Stimulated activated CD4-positive, alpha-beta T cell treated with anti-CD3 and anti-CD28 coated beads, Interleukin-12 subunit alpha, Interleukin-12 subunit beta, amount 100 ng/mL, for 48 hours (primary cell): ENCODE measurements around the gene ARSI.

Source experiments
- DNase-seq, 3 donors: peaks; one replicate each; pipeline ENCODE4 v3.0.0-alpha.2; 2020; ENCODE audit warnings: low read depth in 2 of 3, low spot score in 1 of 3

Gene ARSI

DNA sequence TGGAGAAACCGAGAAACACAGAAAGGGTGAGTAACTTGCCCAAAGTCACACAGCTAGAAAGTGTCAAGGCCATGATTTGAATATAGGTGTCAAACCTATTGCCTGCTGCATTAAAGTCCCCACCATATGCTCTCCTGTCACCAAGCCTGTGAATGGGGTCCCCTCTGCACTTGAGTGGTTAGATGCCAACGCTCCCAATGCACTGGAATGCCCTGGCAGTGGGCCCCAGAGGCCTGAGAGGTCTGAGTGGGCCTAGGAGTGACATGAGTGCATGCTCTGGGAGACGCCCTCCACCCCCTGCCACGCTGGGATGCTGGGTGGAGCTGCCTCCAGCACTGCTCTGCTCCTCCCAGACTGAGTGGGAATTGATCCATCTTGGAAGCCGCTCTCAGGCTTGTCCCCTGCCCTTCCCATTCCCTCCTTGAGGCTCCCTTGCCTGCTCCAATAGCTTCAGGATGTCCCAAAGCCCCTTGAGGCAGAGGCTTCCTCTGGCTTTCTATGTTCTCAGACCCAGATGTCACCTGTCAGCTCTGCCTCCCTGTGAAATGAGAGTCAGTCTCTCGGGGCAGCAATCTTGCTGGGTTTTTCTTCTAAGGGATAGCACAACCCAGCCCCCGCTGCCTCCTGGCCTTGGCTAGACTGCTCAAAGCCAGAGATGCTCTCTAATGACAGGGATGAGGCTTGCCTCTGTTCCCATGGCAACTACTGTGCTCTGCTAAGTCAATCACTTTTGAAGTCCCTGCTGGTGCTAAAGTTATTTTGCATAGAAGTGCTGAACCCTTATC, 6.6 kb upstream of the ARSI start:
- DNase-seq, result no peak

DNA sequence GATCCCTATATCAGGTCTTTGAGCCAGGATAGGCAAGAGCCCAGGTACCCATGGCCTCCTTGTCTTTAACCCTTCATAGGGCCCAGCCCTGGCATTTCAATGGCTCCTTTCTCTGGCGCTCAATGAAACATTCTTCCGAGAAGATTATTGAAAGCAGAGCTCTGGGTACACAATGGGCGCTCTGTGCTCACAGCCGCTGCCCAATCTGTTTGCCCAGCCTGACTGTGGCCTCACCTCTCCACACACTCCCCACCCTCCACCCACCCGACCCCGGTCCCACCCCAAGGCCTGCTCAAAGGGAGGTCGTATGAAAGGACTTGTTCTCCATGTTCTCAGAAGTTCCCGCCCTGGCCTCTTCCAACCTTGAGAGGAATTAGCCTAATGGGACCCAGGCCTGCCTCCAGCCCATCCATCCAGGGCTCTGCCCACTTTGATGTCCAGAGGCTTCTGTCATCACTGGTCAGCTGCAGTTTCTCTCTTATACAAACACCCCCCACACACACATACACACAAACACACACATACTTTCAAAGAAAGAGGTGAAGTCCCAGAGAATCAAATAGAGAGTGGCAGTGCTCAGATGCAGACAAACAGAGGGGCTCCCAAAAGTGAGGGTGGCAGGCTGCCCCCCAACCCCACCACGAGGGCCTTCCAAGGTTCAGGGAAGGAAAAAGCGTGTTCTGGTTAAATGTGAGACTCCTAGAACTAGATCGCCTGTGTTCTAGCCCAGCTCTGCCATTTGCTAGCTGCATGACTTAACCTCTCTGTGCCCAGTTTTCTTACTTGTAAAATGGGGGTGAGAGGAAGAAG, 5.1 kb upstream of the ARSI start:
- DNase-seq, result no peak

DNA sequence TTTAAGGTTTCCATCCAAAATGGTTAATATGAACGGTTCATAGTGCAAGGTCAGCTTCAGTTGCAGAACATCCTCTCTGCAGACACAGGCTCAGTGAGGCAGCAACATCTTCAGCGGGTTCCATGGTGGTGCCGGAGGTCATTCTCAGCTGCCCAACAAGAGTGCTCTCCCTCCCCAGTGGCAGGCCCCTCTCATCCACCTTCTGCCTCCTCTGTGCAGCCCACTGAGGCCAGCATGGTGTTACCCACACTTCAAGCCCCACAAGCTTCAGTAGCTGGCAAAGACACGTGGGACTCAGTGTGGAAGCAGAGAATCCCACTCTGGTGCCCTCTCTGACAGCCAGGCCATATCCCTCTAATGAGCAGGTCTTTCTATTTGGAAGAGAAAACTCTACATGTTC, 4.1 kb upstream of the ARSI start:
- no peak for DNase-seq

DNA sequence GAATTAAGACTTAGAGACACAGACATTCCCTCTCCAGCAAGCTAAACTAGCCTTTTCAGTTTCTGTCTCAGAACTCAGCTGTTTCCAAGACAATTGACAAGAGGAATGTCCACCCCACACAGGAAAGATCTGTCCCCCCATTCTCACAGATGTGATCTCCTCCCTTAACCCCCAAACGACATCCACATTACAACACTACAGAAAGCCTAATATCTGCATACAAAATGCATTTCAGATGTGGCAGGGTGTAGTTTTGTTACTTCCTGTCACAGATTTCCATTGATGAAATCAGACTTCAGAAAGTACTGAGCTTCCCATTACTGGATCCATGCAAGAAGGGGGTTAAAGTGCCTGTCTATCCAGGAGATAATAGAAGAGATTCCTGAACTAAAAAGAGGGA, 2.9 kb upstream of the ARSI start:
- DNase-seq, result no peak

DNA sequence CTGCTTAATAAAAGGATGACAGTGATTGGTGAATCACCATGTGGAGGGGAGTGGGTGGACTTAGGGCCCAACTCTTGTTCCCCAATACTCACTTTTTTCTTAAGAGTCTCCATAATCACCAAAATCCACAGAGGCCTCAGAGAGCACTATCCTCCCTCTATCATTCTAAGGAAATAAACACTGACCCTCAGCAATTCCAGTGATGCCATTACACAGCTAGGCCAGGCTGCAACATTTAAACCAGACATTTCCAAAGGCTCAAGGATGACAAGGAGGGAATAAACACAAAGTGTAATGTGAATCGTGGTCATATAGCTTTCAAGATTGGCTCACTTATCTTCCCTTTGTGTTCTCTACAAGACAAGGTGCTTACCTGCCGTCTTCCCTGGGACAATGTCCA, 2.4 kb upstream of the ARSI start:
- no peak for DNase-seq

DNA sequence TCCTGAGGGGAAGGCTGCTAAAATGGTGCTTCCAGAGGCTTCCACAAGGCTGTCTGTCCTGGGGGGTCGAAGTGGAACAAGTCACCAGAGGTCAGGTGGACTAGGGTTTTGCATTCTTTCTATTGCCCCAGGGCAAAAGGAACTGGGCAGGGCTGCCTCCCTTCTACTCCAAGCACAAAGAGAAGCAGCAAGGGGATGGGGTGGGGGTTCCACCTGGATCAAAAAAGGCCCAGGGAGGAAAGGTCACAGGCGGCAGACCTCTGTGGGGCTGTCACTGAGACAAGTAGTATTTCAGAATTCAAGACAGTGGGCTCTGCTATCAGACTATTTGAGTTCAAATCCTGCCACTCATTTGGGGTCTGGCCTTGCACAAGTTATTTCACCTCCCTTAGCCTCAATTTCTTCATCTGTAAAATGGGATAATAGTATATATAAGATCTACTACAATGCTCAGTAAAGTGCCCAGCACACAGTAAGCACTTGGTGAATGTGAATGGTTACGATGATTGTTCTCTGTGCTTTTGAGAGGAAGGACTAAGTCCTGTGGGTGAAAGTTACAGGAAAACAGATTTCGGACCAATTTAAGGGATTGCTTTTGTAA, 1.9 kb upstream of the ARSI start:
- DNase-seq, result no peak

DNA sequence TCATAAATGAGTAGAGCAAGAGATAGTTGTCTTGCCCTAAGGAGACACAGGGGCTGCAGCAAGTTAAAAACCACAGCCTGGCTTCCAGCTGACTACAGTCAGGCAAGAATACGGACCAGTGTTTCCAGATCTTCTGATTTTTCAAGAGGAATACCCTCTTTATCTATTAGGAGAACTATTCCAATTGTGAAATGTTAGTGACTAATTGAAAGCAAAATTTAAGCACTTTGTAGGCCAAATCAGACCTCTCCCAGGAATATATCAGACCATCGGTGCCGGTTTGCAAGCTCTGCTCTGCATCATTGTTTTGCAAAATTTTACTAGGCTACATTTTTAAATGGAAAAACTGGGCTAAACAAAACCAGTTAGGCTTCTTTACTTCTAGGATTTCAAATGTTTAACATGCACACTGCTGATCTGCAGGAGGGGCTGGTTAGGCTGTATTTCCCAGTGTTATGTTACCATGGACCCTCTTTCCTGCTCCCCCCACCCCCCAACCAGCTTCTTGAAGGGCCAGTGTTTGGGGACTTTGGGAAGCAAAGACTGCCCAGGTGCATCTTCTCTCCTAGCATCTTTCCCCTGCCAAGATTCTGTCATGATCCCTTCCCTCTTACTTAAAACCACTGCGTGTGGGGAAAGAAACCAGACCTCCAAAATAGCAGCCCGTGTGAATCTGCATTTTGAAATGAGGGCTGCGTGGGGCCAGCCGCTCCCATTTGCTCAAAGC, 1.1 kb upstream of the ARSI start:
- DNase-seq, result no peak

DNA sequence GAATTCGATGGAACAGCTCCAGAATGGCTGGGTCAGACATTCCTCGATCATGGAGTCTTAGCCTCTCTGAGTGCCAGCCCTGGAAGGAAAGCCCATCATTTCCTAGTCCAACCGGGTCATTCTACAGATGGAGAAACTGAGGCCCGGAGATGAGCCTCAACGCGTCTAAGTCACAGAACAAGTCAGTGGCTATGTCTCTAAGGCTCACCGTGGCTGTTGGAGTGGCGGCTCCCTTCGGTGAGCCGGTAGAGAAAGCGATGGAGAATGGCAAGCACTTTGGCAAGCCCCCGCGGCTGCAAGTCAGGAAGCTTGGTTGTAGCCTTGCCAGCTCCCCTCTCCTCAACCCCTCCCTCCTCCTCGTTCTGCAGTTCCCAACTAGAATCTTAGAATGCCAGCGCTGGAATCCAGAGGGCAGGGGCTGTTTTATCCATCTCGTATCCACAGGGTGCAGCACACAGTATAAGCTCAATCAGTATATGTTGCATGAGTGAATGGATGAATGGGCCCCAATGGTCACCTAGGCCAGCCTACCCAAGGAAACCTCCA, 438 bp upstream of the ARSI start:
- no peak for DNase-seq

DNA sequence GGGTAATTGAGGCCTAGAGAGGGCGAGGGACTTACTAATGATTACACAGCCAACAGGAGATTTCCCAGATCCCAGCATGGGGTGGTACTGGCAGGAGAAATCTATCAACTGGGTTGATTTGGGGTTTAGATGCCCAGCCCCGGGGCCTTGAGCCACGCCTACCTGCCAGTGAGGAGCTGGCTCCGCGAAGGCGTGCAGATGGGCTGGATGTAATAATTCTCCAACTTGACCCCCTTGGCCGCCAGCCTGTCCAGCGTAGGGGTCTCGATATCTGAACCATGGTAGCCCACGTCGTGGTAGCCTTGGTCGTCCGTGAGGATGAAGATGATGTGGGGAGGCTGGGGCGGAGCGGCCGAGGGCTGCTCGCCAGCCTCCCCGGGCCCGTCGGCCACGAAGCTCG, 804 bp downstream of the ARSI start:
- DNase-seq, result no peak

DNA sequence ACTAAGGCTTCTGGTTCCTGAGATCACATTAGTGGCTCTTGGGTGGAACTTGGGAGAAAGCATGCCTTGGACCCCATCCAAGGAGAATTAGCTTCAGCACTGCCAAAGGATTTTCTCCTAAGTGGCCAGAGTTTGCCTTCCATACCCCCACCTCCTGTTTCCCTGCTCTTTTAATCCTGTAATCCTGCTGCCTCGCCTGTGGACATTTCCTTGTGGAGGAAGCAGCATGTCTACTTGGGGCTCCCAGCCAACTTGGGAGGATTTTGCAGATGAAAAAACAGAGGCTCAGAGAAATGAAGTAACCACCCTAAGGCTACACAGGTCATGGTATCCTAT, 1.6 kb downstream of the ARSI start:
- DNase-seq, result no peak

DNA sequence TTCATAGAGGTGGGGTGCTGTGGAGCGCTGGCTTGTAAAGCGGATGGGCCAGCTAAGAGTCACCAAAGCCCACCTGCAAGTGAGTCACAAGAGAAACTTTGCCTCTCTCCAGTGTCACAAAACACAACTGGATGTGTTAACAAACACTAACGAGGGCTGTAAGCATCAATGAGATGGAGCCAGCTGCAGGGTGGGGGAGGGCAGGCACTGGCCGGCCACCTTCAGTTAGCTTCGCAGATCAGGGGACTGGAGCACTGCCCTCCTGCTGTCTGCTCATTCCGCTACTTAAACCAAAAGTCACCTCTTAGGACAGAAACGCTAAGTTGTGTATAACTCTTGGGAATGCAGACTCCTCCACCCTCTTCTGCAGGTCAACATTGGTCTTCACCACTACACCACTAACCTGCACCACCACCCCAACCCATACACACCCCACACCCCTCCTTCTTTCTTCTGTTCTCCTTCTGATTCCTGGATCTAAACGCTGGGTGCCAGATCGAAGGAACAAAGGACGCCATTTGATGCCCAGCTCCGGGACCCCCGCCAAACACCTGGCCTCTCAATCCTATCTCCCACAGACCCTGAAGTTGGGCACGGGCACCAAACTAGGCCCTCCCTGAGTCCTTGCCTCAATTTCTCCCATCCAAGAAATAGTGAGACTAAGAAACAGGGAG, 2.1 kb downstream of the ARSI start:
- DNase-seq, result no peak

DNA sequence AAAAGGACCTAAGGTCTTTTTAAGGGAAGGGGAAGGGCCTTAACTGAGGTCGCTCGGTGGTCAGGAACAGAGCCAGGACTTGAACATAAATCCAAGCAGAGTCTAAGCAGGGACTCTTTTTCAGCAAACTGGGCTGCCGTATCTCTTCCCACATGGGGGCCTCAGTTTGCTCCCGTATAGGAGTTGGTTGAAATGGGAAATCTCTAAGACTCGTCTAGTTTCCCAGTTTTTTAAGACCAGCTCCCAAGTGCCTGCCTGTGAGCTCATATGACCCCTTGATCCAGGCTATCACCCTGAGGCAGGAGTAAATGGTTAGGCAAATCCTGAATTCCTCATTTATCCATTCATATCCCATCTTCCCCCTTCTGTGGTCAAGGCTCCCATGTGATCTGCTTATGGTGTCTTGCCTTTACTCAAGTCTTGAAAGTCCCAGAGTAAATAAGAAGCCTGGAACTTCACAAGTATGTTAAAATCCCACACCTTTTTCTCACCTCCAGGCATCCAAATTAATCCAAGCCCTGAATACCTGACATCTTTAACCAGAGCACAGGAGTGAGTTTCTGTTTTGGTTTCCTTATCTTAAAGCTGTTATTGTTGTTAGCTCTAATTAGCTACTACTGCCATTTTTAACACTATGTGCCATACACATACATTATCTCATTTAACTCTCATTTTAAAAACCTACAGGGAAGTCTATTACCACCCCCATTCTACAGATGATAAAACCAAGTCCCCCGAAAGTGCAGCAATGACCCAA, 3.0 kb downstream of the ARSI start:
- DNase-seq, result no peak

DNA sequence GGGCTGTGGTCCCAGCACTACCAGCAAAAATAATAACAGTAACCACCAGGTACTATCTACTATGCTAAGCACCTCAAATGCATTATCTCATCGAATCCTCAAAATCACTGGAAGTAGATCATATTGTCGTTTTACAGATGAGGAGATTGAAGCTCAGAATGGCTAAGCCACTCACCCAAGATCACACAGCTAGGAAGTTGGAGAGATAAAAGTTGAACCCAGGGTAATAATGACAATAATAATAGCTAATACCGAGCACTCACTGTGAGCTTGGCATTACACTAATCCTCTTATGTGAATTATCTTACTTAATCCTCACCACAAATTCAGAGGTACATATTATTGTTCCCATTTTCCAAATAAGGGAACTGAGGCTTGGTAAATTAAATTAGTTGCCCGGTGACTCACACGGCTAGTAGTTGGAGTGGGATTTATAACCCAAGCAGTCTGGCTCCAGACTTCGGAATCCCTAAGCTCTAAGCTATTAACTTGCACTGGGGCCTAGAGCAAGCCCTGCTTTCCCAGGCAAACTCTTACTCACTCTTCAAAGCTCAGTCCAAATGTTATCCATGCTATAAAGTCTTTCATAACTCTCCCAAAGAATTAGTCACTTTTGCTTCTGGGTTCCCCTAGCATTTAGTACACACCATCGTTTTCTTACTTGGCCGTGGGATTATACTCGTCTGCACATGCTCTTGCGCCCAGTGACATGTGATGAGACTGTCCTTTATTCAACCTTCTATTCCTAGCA, 3.8 kb downstream of the ARSI start:
- no peak for DNase-seq

DNA sequence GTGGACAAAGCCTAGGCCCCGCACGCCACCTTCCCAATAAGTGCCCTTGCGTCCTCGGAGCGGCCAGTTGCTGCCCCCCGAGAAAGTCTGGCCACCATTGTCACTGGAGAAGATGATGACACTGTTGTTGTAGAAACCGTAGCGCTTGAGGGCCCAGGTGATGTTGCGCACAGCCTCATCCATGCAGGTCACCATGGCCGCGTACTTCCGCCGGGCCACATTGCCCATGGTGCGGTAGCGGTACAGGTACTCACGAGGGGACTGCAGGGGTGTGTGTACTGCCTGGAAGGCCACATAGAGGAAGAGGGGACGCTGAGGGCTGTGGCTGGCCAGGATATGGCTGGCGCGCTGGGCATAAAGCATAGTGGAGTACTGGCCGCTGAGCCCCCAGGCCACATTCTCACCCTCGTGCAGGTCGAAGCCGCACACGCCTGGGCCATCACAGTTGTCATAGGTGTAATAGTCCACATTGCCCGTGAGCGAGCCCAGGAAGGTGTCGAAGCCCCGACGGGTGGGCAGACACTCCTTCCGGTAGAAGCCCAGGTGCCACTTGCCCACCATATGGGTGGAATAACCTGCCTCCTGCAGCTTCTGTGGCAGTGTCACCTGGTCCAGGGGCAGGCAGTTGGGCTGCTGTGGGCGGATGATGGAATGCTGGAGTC, 4.6 kb downstream of the ARSI start:
- no peak for DNase-seq

DNA sequence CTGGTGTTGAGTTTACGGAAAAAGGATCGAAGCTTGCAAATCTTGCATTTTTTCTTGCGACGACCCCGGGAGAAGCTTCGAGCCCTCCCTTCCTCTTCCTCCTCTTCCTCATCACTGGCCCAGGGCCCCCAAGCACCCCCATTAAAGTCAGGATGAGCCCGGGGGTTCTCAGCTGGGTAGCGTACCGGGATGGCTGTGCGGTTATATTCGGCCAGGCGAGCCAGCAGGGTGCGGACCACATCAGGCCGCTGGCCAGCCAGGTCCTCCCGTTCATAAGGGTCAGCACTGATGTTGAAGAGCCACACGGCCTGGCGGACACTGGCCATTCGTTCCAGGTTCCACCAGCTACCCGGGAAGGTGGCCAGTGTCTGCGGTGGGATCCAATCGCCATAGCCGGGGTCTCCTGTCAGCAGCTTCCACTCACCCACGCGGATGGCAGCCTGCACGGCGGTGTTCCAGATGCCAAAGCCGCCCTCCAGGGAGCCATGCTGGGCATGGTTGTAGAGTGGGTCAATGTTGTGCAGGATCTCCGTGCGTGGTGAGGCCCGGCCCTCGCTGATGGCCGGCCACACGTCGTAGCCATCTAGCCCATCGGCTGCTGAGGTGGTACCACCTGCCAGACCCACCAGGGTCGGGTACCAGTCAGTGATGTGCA, 5.3 kb downstream of the ARSI start:
- DNase-seq, result no peak

DNA sequence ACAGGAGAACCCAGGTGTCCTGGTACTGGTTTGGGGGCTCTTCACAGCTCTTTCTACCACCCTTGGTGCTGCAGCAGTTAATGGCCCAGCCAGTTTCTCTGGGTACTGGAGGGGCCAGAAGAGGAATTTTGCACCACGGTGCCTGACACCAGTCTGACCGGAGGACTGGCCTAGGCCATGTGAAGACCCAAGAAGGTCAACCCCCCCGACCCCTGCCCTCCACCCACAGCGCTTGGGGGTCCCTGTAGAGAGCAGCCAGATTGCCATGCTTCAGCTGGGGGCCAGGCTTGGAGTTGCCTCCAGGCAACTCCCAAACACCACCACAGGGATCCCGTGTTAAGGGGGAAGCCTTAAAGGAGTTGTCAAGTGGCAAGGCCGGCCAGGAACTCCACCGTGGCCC, 6.2 kb downstream of the ARSI start:
- DNase-seq, result no peak

DNA sequence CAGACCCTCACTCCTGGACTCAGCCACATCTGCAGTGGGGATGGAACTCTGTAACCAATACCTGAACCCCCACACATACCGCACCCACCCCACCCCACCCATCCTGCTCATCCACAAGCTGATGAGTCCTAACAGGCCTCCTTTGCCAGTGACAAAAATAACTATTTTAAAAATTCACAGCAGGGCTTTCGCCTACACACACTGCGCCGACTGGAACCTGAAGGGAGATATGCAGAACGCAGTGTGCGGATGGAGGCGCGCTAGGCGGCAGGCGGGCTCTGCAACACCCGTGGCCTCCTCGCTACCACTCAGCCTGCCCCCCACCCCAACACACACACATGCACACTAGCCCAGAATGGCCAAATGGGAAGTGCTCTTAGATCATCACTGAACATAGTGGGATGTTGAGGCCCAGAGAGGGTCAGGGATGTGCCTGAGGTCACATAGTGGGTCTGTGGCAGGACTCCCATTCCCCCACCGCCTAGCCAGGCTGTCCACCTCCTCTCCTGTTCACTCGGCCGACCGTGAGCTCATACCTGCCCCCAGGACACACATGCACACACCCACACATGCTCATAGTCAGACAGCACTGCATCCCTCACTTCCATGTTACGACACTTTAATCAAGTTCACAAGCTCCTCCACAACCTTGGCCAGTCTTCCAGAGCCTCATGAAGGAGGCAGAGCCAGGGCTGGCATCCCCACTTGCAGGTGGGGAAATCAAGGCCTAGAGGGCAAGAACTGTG, 6.8 kb downstream of the ARSI start:
- no peak for DNase-seq

DNA sequence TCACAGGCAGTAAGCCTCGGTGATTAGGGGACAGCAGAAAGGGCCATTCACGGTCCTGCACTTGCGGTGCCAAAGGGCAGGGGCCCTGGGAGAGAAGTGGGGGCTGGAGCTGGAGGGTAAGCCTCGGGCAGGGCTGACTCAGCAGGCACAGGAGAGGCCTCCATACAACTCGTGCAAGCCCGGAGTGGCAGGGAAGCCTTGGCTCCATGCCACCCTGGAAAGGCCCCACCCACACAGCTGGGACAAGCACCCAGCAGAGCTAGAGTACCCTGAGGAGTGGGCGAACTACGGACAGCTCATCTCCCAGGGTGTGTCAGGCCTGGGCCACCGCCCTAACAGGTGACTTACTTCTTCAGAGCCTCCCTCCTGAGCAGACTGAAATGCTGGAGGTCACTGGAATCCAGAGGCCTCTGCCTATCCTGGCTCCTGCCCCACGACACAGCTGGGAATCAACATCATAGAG, 7.5 kb downstream of the ARSI start:
- DNase-seq, result no peak
